Tibial nerve (tissue), 4 donors: Measurements from ENCODE around the gene ZNF530. TPM values are rescaled to one million over a fixed set of nuclear protein-coding genes. Genes with fewer than 3 reads are reported as not detected.

ENCODE experiments used
- DNase-seq, 2 donors: peaks; one replicate each; pipeline ENCODE4 v3.0.0-alpha.2; 2019; ENCODE audit warnings: low spot score in 2 of 2
- H3K27ac ChIP-seq, 4 donors: fragments of 200-600 bp; sonication (generic) in 3 of 4; one replicate each; pipeline ENCODE4 v1.5.1; 2017 to 2019; ENCODE audit warnings: mild to moderate bottlenecking in 1 of 4
- H3K27me3 ChIP-seq, 2 donors: fragments of 200-600 bp; sonication (generic) in 1 of 2; one replicate each; pipeline versions ENCODE4 v1.5.1 to v1.6.0; 2017 to 2019
- H3K36me3 ChIP-seq, 3 donors: fragments of 200-600 bp; sonication (generic); one replicate each; pipeline ENCODE4 v1.5.1; 2018 to 2019
- H3K4me1 ChIP-seq, 4 donors: fragments of 200-600 bp; sonication (generic) in 3 of 4; one replicate each; pipeline ENCODE4 v1.5.1; 2017 to 2019
- H3K4me3 ChIP-seq, 4 donors: fragments of 200-600 bp; sonication (generic) in 3 of 4; one replicate each; pipeline ENCODE4 v1.5.1; 2017 to 2019; ENCODE audit warnings: mild to moderate bottlenecking in 1 of 4, moderate library complexity in 1 of 4
- H3K9me3 ChIP-seq, 4 donors: fragments of 200-600 bp; sonication (generic) in 3 of 4; one replicate each; pipeline ENCODE4 v1.5.1; 2017 to 2019
- EP300 ChIP-seq, 2 donors: sonication (generic); formaldehyde crosslinking; IDR thresholded peaks; one replicate each; pipeline ENCODE4 v1.6.1; 2017; ENCODE audit warnings: antibody characterized with exemption in 2 of 2, mild to moderate bottlenecking in 1 of 2
- POLR2A ChIP-seq, 2 donors: fragments of 450-650 bp; IDR thresholded peaks; one replicate each; pipeline ENCODE4 v1.6.1; 2017; ENCODE audit warnings: antibody characterized with exemption in 2 of 2, mild to moderate bottlenecking in 2 of 2, moderate library complexity in 2 of 2
- WGBS, 2 donors: methylation state at CpG; one replicate each; pipeline ENCODE4 v1.1.5; 2018; 5-methylcytosine and 5-hydroxymethylcytosine counted together
- total RNA-seq, 4 donors: library from RNA; depleted of rRNA; stranded (reverse); fragments of >200 nt; gene quantifications; one replicate each; pipeline ENCODE4 v1.1.0, GENCODE V29; 2016
- TF ChIP-seq, protein P1 (sequence below), 5 experiments: fragments of 200-600 bp in 3 of 5; fragments of 450-650 bp in 2 of 5; sonication (generic) in 3 of 5; IDR thresholded peaks; one replicate each; pipeline ENCODE4 v1.5.1; 2016 to 2019; ENCODE audit warnings: antibody characterized with exemption in 5 of 5, mild to moderate bottlenecking in 3 of 5, moderate library complexity in 2 of 5

ZNF530 gene
- total RNA-seq, 4 donors from 2014 or later = 1.3 to 9.6 (median 3.0) TPM

DNA sequence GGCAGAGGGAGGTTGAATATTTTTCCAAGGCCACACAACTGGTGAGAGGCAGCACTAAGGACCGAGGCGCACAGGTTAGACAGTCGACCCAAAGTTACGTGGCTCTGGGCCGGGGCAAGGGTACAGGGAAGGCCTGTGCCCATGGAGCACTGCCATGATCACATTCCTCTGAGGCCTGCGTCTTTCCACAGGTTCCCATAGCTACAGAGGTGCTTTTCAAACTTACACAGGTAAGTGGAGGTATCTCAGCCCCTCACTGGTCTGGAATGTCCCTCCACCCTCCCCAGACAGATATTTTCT lies 34.1 kb downstream of the ZNF530 start:
- DNase-seq = no peak
- Histone ChIP-seq H3K4me1 (peaks cover 0 to 14% (median 7%) of the 10 kb centered on the region in 4 donors), H3K9me3 (peaks cover 0 to 62% (median 21%) of the 10 kb centered on the region in 4 donors), H3K27ac (no peak overlapping the region), H3K27me3 (no peaks in the 10 kb centered on the region), H3K36me3 (peaks cover 0 to 75% (median 2%) of the 10 kb centered on the region in 3 donors), H3K4me3 (peak overlapping the region; percentile 46 to 94 (median 72))
- TF ChIP-seq, protein P1, sequence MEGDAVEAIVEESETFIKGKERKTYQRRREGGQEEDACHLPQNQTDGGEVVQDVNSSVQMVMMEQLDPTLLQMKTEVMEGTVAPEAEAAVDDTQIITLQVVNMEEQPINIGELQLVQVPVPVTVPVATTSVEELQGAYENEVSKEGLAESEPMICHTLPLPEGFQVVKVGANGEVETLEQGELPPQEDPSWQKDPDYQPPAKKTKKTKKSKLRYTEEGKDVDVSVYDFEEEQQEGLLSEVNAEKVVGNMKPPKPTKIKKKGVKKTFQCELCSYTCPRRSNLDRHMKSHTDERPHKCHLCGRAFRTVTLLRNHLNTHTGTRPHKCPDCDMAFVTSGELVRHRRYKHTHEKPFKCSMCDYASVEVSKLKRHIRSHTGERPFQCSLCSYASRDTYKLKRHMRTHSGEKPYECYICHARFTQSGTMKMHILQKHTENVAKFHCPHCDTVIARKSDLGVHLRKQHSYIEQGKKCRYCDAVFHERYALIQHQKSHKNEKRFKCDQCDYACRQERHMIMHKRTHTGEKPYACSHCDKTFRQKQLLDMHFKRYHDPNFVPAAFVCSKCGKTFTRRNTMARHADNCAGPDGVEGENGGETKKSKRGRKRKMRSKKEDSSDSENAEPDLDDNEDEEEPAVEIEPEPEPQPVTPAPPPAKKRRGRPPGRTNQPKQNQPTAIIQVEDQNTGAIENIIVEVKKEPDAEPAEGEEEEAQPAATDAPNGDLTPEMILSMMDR (IDR thresholded peaks at IDR 0.05) = no peak
- TF ChIP-seq EP300 (IDR thresholded peaks at IDR 0.05) = no peak
- TF ChIP-seq POLR2A (IDR thresholded peaks at IDR 0.05) = no peak
- WGBS, 2 donors = 48 to 56% methylated on average over 6 of the region's 6 CpGs

DNA sequence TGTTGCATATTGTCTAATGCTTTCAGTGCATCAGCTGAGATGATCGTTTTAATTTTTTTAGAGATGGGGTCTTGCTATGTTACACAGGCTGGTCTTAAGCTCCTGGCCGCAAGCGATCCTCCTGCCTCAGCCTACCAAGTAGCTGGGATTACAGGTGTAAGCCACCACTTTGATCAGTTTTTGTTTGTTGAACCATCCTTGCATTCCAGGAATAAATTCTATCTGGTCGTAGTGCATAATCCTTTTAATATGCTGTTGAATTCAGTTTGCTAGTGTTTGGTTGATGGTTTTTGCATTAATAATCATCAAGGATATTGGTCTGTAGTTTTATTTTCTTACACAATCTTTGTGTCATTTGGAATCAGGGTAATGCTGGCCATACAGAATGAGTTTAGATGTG lies 37.7 kb downstream of the ZNF530 start:
- 98 to 99% methylated on average over 4 of the region's 4 CpGs for WGBS, 2 donors
- H3K27me3 ChIP-seq = no peaks in the 10 kb centered on the region
- H3K4me1 ChIP-seq = peaks cover 0 to 14% (median 7%) of the 10 kb centered on the region in 4 donors
- TF ChIP-seq EP300 (IDR thresholded peaks at IDR 0.05) = no peak
- no peak for DNase-seq
- H3K27ac ChIP-seq = no peak overlapping the region
- no peak overlapping the region for H3K4me3 ChIP-seq
- peaks cover 11 to 80% (median 40%) of the 10 kb centered on the region in 4 donors for H3K9me3 ChIP-seq
- H3K36me3 ChIP-seq = peaks cover 17 to 95% (median 24%) of the 10 kb centered on the region in 3 donors

DNA sequence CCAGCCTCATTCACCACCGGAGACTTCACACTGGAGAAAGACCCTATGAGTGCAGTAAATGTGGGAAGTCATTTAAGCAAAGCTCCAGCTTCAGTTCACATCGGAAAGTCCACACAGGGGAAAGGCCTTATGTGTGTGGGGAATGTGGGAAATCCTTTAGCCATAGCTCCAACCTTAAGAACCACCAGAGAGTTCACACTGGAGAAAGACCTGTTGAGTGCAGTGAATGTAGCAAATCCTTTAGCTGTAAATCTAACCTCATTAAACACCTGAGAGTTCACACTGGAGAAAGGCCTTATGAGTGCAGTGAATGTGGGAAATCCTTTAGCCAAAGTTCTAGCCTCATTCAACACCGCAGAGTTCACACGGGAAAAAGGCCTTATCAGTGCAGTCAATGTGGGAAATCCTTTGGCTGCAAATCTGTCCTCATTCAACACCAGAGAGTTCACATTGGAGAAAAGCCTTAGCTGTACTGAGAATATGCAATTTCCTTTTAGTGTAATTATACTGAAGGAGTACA lies 42.1 kb downstream of the ZNF530 start:
- H3K36me3 ChIP-seq = peaks cover 14 to 82% (median 24%) of the 10 kb centered on the region in 3 donors
- DNase-seq = no peak
- no peak overlapping the region for H3K27ac ChIP-seq

DNA sequence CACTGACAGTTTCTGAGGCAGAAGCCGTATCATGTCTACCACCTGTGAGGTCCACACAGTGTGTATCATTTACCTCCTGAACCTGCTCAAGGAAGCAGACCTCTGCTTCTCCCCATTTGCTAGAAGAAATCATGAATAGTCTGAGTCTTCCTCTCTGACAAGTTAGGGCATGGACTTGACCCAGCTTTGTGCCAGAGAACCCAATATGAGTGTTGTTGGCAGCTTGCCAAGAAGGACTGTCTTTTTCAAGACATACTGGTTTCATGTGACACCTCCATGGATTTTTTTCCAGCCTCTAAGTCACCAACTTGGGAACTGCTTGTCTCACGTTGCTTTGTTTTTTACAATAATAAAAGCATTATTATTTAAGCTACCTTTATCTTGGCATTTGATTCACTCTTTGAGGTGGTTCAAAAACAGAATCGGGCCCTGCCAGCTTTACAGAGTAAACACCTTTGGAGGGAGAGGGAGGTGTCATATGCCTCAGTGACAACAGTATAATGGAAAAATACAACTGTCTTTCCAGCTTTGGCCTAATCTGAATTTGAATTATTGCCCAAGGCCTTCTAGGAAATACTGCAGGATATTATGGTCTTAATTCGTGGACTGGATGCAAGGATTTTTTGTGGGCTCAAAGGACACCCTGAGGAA lies 42.8 kb downstream of the ZNF530 start:
- no peak for DNase-seq
- 80 to 96% methylated on average over 4 of the region's 4 CpGs for WGBS, 2 donors
- H3K27me3 ChIP-seq = no peaks in the 10 kb centered on the region
- H3K36me3 ChIP-seq = peaks cover 14 to 74% (median 24%) of the 10 kb centered on the region in 3 donors
- peaks cover 14 to 100% (median 49%) of the 10 kb centered on the region in 4 donors for H3K9me3 ChIP-seq
- TF ChIP-seq POLR2A (IDR thresholded peaks at IDR 0.05) = no peak
- no peak for TF ChIP-seq EP300 (IDR thresholded peaks at IDR 0.05)
- TF ChIP-seq, protein P1 (IDR thresholded peaks at IDR 0.05) = no peak
- H3K27ac ChIP-seq = no peak overlapping the region
- H3K4me3 ChIP-seq = no peak overlapping the region
- H3K4me1 ChIP-seq = no peaks in the 10 kb centered on the region

More for the DNA sequence above, 42.1 kb downstream of the ZNF530 start:
- no peaks in the 10 kb centered on the region for H3K4me1 ChIP-seq
- TF ChIP-seq POLR2A (IDR thresholded peaks at IDR 0.05) (no peak), EP300 (IDR thresholded peaks at IDR 0.05) (no peak)
- TF ChIP-seq, protein P1 (IDR thresholded peaks at IDR 0.05) = no peak
- peaks cover 14 to 100% (median 53%) of the 10 kb centered on the region in 4 donors for H3K9me3 ChIP-seq
- no peak overlapping the region for H3K4me3 ChIP-seq
- no peaks in the 10 kb centered on the region for H3K27me3 ChIP-seq
- WGBS, 2 donors = 93 to 96% methylated on average over 4 of the region's 4 CpGs

DNA sequence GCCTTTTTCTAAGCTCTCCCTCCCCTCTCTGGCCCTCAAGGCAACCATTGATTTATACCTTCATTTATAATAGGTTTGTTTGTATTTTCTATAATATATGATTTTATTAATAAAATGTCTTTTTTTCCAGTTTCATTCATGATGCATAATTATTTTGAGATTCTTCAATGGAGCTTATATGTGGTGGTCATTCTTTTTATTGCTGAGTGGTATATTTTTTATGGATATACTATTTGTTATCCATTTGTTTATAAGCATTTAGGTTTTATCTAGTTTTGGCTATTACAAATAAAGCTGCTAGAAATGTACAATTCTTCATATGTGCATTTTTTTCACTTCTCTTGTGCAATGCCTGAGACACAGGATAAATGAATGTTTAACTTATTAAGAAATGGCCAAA lies 44.0 kb downstream of the ZNF530 start:
- no peaks in the 10 kb centered on the region for H3K27me3 ChIP-seq
- no peak for DNase-seq
- H3K4me3 ChIP-seq = no peak overlapping the region
- peaks cover 14 to 98% (median 43%) of the 10 kb centered on the region in 4 donors for H3K9me3 ChIP-seq
- TF ChIP-seq, protein P1 (IDR thresholded peaks at IDR 0.05) = no peak
- no peak for TF ChIP-seq EP300 (IDR thresholded peaks at IDR 0.05)
- no peak for TF ChIP-seq POLR2A (IDR thresholded peaks at IDR 0.05)
- H3K27ac ChIP-seq = no peak overlapping the region
- peaks cover 14 to 62% (median 24%) of the 10 kb centered on the region in 3 donors for H3K36me3 ChIP-seq
- no peaks in the 10 kb centered on the region for H3K4me1 ChIP-seq
